GM19452 (cell line): ENCODE data around the gene CTDSP2.
A peak's percentile ranks its signal among the peaks of the same experiment; 100 is the strongest.
"Not testable (repeated sequence)": the region's sequence is repeated elsewhere in the genome, so short reads cannot be mapped to it uniquely, and the experiment has no call there.

Experiments used
- ATAC-seq: cut with Tn5 transposase; IDR thresholded peaks from one replicate; pipeline ENCODE4 v1.9.1; 2021; ENCODE audit not compliant: unreplicated experiment

The CTDSP2 gene

DNA sequence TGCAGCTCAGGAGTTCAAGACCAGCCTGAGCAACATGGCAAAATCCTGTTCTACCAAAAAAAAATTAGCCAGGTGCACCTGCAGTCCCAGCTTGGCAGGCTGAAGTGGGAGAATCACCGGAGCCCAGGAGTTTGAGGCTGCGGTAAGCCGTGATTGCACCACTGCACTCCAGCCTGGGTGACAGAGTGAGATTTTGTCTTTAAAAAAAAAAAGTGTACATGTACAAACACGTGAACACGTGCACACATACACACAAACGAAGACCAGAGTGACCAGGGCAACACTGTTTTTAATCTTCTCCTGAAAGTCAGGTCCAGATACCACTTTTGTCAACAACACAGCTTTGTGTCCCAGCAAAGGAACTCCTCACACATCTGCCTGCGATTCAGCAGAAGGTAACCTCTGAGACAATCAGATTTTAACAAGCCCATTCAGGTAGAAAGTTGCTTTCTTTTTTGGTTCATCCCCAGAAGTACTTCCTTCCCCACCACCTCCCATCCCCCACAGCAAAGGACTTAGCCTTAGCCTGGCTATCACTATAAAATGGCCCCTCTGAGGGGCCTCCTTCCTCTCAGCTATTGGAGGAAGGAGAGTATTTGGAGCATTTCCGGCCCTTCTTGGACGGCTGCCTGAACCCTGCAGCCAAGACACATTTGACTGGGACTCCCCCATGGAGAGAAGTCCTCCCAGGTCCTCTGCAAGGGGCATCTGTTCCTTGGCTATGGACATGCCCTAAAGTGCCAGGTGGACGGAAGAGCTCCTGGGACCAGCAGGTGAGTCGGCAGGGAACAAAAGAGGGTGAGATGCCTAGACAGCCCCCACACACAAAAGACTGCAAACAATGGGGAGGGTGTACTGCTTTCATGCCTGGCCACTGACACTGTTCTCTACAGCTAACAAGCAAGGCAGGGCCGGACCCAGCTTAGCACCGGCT, 9.8 kb downstream of the CTDSP2 start:
- ATAC-seq, result peak; percentile 49

DNA sequence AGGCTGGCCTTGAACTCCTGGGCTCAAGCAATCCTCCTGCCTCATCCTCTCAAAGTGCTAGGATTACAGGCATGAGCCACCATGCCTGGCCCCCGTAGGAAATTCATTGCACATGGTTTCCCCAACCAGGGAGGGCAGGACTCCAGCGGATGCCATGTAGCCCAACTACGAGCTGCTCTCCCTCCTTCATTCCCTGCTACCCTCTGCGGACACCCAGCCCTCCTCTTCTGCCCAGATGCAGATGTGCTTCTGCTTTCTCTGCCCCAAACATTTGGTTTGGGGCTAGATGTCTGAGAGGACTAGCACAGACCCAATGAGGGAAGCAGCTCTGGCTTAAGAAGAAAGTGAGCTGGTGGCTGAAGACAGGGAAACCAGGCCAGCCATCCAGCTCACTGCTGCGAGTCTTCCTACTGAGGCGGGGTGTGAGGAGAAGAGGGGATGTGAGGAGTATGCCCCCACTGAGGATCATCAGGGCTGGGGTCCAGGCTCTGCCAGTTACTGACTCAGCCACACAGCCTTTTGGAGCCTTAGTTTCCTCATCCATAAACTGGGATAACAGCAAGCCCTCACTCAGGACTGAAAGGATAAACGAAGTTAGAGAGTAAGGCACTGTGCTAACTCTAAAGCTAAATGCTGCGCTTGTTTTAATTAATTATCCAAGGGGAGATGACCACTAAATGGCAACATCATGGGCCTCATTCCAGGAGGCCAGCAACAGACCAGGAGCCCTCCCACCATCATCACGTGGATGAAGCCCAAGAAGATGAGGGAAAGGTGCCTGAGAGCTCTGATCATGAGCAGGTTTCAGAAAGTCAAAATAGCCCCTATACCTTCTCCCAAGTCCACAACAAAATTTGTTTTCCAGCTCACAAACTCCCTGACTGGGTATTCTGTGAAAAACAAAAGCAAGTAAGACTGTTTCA, 10.9 kb downstream of the CTDSP2 start:
- ATAC-seq, result no peak

GRCh38 chr12:57834086-57834876, 12.2 kb downstream of the CTDSP2 start:
- no peak for ATAC-seq

DNA sequence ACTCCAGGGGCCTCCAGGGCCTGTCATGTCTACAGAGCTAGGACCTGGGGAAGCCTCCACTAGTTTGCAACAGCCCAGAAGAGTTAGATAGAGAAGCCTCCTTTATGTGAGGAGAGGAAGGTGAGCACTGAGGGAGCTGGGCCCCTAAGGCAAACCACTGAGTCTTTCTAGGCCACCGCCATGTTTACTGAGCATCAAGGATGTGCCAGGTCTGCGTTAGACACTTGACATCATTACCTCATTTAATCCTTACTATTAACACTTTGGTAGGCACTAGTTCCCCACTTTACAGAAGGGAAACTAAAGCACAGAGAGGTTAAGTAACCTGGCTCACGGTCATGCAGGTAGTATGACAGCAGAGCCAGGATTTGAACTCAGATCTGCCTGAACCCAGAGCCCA, 12.9 kb downstream of the CTDSP2 start:
- ATAC-seq, result no peak

GRCh38 chr12:57832966-57833365, 13.6 kb downstream of the CTDSP2 start:
- ATAC-seq, result no peak

DNA sequence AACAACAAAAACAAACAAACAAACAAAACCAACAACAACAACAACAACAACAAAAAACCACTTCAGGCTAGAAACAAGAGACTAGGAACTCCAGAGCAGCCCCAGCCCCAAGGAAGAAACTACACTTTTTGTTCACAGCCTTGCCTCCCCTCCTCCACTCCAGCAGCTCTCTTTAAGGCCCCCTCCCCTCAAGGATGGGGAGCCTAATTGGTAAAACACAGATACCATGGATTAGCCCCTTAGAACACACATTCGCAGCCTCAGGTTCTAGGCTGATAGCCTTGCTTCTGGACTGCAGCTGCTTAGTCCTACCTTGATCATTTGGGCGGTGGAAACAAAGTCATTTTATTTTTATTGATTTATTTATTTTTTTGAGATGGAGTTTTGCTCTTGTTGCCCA, 16.1 kb downstream of the CTDSP2 start:
- ATAC-seq, result no peak

GRCh38 chr12:57829025-57829777, 17.3 kb downstream of the CTDSP2 start:
- ATAC-seq, result no peak

DNA sequence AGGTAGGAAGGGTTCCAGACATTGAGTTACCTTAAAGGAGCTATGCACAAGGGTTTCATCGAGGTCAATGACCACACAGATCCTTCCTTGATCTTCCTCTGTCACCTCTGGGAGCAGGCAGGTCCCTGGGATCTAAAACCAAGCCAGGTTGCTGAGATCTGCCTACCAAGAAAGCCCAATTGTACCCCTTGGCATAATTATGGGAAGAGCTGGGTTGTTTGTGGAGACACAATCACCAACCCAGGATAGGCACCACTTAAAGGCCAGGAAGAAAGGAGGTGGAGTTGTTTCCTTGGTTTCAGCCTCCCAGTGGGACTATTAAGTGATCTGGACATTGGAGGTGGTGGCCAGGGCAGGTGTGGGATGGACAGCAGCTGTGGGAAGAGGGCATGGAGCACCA, 19.6 kb downstream of the CTDSP2 start:
- no peak for ATAC-seq

DNA sequence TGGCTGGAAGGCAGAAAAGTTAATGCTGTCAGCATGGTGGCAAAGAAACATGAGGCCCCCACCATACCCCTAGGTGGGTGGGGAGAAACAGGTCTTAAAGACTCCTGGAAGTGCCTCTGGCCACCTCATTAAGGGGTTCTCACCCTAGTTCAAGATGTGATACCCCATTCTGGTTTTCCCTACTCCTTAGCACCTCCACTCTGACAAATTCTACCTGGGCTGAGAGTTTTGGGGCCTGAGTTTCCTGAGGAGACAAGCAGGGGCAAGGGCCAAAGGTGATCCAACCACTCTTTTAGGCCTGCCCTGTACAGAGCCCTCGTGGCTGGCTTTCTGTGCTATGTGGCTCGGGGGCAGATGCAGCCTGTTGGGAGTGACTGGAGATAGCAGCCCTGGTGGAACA, 20.1 kb downstream of the CTDSP2 start:
- no peak for ATAC-seq

GRCh38 chr12:57825451-57825850, 21.1 kb downstream of the CTDSP2 start:
- ATAC-seq, result no peak

DNA sequence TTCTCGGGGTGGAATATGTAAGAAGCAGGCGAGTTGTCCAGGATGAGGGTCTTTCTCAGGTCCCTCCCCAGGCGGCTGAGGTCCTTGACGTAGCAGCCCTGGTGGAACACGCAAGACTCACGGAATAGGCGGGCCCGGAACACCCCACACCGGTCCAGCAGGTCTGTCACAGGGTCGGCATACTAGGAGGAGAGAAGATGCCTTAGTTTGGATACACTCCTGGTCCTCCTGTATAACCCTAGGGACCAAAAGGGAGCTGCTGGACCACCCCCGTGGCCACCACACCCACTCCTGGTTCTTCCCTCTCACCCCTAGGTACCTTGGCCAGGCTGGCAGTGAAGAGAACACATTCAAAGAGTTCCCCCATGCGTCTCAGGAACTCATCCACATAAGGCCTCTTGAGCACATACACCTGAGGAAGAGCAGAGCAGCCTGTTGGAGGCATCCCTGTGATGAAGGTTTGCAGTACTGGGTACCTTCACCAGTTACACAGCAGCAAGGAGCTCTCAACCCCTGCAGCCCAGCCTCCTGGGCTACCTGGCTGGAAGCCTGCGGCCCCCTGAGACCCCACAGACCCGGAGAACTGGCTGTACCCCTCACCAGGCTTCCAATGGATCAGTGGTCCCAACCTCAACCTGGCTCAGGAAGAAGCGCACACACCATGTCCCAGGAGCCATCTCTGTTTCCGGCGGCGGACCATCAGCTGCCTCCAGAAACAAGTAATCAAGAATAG, 22.5 kb downstream of the CTDSP2 start:
- ATAC-seq, result no peak

- no peak for ATAC-seq
These were observed 23.2 kb downstream of the CTDSP2 start for GRCh38 chr12:57823131-57823907.

DNA sequence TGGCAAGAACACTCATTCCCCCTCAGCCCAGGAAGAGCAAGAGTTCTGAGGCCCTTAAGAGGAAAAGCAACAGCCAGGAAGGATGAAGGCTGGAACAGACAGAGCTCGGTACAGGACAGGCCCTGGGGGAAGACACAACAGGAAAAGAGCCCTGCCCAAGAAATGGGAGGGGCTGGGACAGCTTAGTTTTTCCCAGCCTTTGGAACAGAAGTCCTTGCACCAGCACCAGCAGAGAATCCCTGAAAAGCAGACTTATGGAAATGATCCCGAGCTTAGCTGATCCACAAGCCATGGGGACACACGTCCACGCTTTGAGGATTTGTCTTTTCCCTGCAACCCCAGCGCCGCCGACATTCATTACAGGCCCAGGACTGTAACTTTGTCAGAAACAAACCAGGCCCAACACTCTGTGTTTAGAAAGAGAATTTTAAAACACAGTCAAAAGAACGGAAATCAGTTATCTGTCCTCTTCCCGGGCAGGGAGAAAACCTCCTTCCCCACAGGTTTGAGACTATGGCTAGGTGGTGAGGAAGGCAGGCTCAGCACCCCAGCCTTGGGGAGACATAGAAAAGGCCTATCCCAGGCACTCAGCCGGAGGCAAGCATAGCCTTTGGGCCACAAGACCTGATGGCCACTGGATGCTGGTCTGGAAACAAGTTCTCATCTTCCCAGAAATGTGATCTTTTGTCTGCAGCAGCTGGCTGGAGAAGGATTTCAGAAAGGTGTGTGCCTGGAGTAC, 24.0 kb downstream of the CTDSP2 start:
- no peak for ATAC-seq

DNA sequence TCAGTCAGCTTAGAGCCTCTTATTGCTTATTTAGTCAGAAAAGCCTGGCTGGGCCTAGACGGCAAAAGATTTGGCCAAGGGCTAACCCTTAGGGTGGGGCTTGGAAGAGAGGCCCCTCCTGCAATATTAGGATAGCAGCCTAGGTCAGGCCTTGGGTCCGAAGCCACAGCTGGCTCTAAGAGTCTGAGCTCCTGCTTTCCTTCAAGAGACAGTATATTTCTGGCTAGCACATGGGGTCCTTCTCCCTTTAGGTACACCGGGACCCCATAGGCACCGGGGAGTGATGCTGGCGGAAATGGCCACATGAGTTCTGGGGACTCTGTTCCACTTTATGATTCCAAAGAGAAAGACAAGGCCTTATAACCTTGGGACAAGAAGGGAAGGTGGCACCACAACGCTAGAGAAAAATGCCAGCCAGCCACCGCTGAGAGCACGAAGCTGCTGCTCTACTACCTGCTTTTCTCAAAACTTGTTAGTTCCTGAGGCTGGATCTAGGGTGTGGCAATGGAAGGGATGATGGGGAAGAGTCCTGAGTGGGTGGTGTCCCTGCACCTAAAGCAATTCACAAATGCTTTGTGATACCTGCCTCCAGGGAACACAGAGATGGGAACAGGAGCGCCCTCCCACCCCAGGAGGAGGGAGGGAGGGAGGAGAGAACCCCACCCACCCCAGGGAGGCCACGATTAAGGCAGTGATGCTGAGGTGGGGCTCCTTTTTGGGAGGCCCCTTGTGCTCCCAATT, 24.9 kb downstream of the CTDSP2 start:
- no peak for ATAC-seq

- ATAC-seq, result not testable (repeated sequence)
These were observed 25.5 kb downstream of the CTDSP2 start for GRCh38 chr12:57821015-57821414.

DNA sequence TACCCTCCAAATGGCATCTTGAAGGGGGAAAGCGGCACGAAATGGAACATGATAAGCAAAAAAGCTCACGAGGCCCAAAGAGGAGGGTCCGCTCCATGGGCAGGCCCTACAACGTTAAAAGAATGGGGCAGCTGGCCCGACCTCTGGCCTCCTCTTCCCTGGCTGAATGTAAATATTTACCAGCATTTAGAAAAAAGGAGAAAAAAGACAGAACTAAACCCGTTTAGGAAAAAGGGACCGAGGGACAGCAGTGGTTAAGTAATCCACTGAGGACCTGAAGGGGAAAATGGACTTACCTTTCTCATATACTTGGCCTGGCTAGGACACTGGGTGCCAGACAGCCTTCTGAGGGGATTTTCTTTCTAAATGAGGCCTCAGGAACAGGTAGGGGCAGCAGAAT, 26.4 kb downstream of the CTDSP2 start:
- ATAC-seq, result not testable (repeated sequence)

DNA sequence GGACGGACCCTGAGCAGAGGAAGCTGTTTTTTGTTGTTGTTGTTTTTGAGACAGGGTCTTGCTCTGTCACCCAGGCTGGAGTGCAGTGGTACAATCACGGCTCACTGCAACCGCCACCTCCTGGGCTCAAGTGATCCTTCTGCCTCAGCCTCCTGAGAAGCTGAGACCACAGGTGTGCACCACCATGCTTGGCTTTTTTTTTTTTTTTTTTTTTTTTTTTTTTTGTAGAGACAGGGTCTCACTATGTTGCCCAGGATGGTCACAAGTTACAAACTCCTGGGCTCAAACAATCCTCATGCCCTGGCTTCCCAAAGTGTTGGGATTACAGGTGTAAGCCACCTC, 28.6 kb downstream of the CTDSP2 start:
- ATAC-seq, result not testable (repeated sequence)
